HS-27A (cell line): ENCODE results near the gene AK4.

Source experiments
- DNase-seq: peaks from one replicate; pipeline ENCODE4 v3.0.0-alpha.2; 2012; ENCODE audit warnings: low read depth, missing footprints

Gene AK4

GRCh38 chr1:65250826-65251225, 102.8 kb downstream of the AK4 start:
- no peak for DNase-seq

GRCh38 chr1:65253800-65254319, 105.9 kb downstream of the AK4 start:
- DNase-seq, result peak; percentile 58

- no peak for DNase-seq
Measured at GRCh38 chr1:65254320-65255034, 106.5 kb downstream of the AK4 start.

GRCh38 chr1:65255035-65255655, 107.1 kb downstream of the AK4 start:
- no peak for DNase-seq

- no peak for DNase-seq
Measured at GRCh38 chr1:65255656-65256050, 107.7 kb downstream of the AK4 start.

- no peak for DNase-seq
Measured at GRCh38 chr1:65256860-65257708, 109.1 kb downstream of the AK4 start.

- DNase-seq, result no peak
Measured at GRCh38 chr1:65258106-65258505, 110.1 kb downstream of the AK4 start.

GRCh38 chr1:65259816-65260215, 111.8 kb downstream of the AK4 start:
- DNase-seq, result no peak

GRCh38 chr1:65260851-65261473, 113.0 kb downstream of the AK4 start:
- DNase-seq, result peak; percentile 73

GRCh38 chr1:65263286-65263685, 115.3 kb downstream of the AK4 start:
- no peak for DNase-seq

- no peak for DNase-seq
Measured at GRCh38 chr1:65264197-65264929, 116.4 kb downstream of the AK4 start.

GRCh38 chr1:65265296-65265650, 117.3 kb downstream of the AK4 start:
- DNase-seq, result no peak

- no peak for DNase-seq
Measured at GRCh38 chr1:65265651-65266351, 117.8 kb downstream of the AK4 start.

- DNase-seq, result no peak
Measured at GRCh38 chr1:65266476-65266875, 118.5 kb downstream of the AK4 start.

GRCh38 chr1:65267271-65267670, 119.3 kb downstream of the AK4 start:
- no peak for DNase-seq

- no peak for DNase-seq
Measured at GRCh38 chr1:65267683-65268082, 119.7 kb downstream of the AK4 start.

- DNase-seq, result no peak
Measured at GRCh38 chr1:65269612-65270011, 121.6 kb downstream of the AK4 start.

GRCh38 chr1:65276197-65276939, 128.4 kb downstream of the AK4 start:
- DNase-seq, result no peak

GRCh38 chr1:65277605-65278347, 129.8 kb downstream of the AK4 start:
- DNase-seq, result no peak
